HCT116 (cell line): ENCODE results near the gene KCNK2. TPM values are rescaled to one million over a fixed set of nuclear protein-coding genes. Genes with fewer than 3 reads are reported as not detected.

Experiments used
- ATAC-seq: fragments of 200-7000 bp; cut with Tn5 transposase; 2 replicates; pipeline ENCODE4 v1.9.1; 2020; ENCODE audit warnings: mild to moderate bottlenecking, moderate library complexity
- BruUV-seq: library from RNA; stranded (reverse); fragments of 400-500 nt; replicated peaks from 2 replicates; lab custom pipeline; 2021; lab: Mats Ljungman, UMichigan
- CTCF ChIA-PET: fragments of 300-600 bp; sonication (Branson Sonifier 250); formaldehyde crosslinking; loops from one replicate; lab custom pipeline; 2021; ENCODE audit warnings: antibody characterized with exemption; lab: Charles Lee
- POLR2A ChIA-PET: fragments of 300-600, 350-600 bp; sonication (Branson Sonifier 250); formaldehyde crosslinking; loops from one replicate; lab custom pipeline; 2021; ENCODE audit warnings: antibody characterized with exemption; lab: Charles Lee
- RAD21 ChIA-PET, 2 experiments: fragments of 300-600 bp; sonication (Branson Sonifier 250); formaldehyde crosslinking; loops; one replicate each; lab custom pipeline; 2023; ENCODE audit warnings: low total read pairs in 2 of 2; ENCODE audit not compliant: uncharacterized antibody in 2 of 2, unreplicated experiment in 2 of 2, low non-redundant PET in 1 of 2; lab: Charles Lee
- DNase-seq: peaks from one replicate; pipeline ENCODE4 v3.0.0-alpha.2; 2010; ENCODE audit warnings: low read depth, low spot score
- H2AFZ ChIP-seq: fragments of 200-600 bp; shearing (Covaris generic), sonication (generic); 2 replicates; pipeline ENCODE4 v1.6.1; 2017; ENCODE audit warnings: low read depth, mixed run types, mixed read lengths, antibody characterized with exemption, low read length; ENCODE audit not compliant: poor library complexity, severe bottlenecking
- H3K27ac ChIP-seq: 2 replicates; pipeline ENCODE4 v1.5.1; 2012; ENCODE audit warnings: low read depth, low read length
- H3K27me3 ChIP-seq: fragments of 200-600 bp; sonication (generic); 2 replicates; pipeline ENCODE4 v1.6.1; 2016; ENCODE audit warnings: mixed run types, low read length, mixed read lengths; ENCODE audit not compliant: insufficient read depth
- H3K36me3 ChIP-seq, 2 experiments: fragments of 200-500 bp in 1 of 2; fragments of 200-600 bp in 1 of 2; sonication (Bioruptor generic) in 1 of 2; sonication (generic) in 1 of 2; 2 replicates each; pipeline versions ENCODE4 v1.5.1 to v1.6.1; 2014 to 2016; ENCODE audit warnings: low read length in 2 of 2, inconsistent platforms in 1 of 2, mixed read lengths in 1 of 2, mixed run types in 1 of 2; ENCODE audit not compliant: insufficient read depth in 2 of 2, control insufficient read depth in 1 of 2
- H3K4me1 ChIP-seq, 2 experiments: fragments of 200-600 bp in 1 of 2; sonication (generic) in 1 of 2; 2 replicates each; pipeline versions ENCODE4 v1.5.1 to v1.6.1; 2012 to 2017; ENCODE audit warnings: low read length in 2 of 2, inconsistent platforms in 1 of 2, mild to moderate bottlenecking in 1 of 2, mixed read lengths in 1 of 2, mixed run types in 1 of 2, moderate library complexity in 1 of 2; ENCODE audit not compliant: insufficient read depth in 2 of 2, control insufficient read depth in 1 of 2
- H3K4me2 ChIP-seq: fragments of 200-600 bp; sonication (generic); 2 replicates; pipeline ENCODE4 v1.6.1; 2017; ENCODE audit warnings: mixed run types, low read length, mixed read lengths
- H3K4me3 ChIP-seq, 2 experiments: fragments of 200-600 bp in 1 of 2; sonication (generic) in 1 of 2; replicated peaks in 1 of 2; 2 replicates each; pipeline ENCODE4 v1.5.1; 2011 to 2016; ENCODE audit warnings: low read length in 2 of 2, control low read depth in 1 of 2, low read depth in 1 of 2, mild to moderate bottlenecking in 1 of 2, mixed read lengths in 1 of 2, mixed run types in 1 of 2
- H3K79me2 ChIP-seq: fragments of 200-600 bp; sonication (generic); 2 replicates; pipeline ENCODE4 v1.6.1; 2017; ENCODE audit warnings: mild to moderate bottlenecking, mixed run types, low read length, moderate library complexity, mixed read lengths; ENCODE audit not compliant: insufficient read depth
- H3K9ac ChIP-seq: fragments of 200-600 bp; sonication (generic); 2 replicates; pipeline ENCODE4 v1.6.1; 2016; ENCODE audit warnings: low read length, mixed read lengths
- H3K9me2 ChIP-seq: fragments of 200-600 bp; sonication (generic), shearing (Covaris generic); 2 replicates; pipeline ENCODE4 v1.6.1; 2017; ENCODE audit warnings: mixed run types, mild to moderate bottlenecking, moderate library complexity; ENCODE audit not compliant: insufficient read depth
- H3K9me3 ChIP-seq, 2 experiments: fragments of 200-500 bp in 1 of 2; fragments of 200-600 bp in 1 of 2; sonication (Bioruptor generic) in 1 of 2; sonication (generic) in 1 of 2; 2 replicates each; pipeline ENCODE4 v1.6.1; 2014 to 2017; ENCODE audit warnings: low read length in 2 of 2, mixed read lengths in 2 of 2, inconsistent platforms in 1 of 2, low read depth in 1 of 2, mild to moderate bottlenecking in 1 of 2, mixed run types in 1 of 2, moderate library complexity in 1 of 2; ENCODE audit not compliant: control insufficient read depth in 1 of 2, insufficient read depth in 1 of 2
- H4K20me1 ChIP-seq: fragments of 200-600 bp; sonication (generic), shearing (Covaris generic); 2 replicates; pipeline ENCODE4 v1.6.1; 2017; ENCODE audit warnings: mixed run types, mild to moderate bottlenecking, moderate library complexity; ENCODE audit not compliant: insufficient read depth
- RAD21 ChIP-seq: IDR thresholded peaks from 2 replicates; pipeline ENCODE4 v1.6.1; 2012; ENCODE audit warnings: low read depth, mild to moderate bottlenecking
- YY1 ChIP-seq: IDR thresholded peaks from 2 replicates; pipeline ENCODE4 v1.6.1; 2011; ENCODE audit warnings: low read length, low read depth, moderate library complexity, mild to moderate bottlenecking; ENCODE audit not compliant: insufficient replicate concordance; ENCODE audit errors: extremely low read depth
- ZNF274 ChIP-seq: fragments of 200-500 bp; sonication (Bioruptor generic); IDR thresholded peaks from 2 replicates; pipeline ENCODE4 v1.6.1; 2014; ENCODE audit warnings: mild to moderate bottlenecking, low read depth, low read length, inconsistent platforms
- intact Hi-C: fragments of 100-400 bp; cut with micrococcal nuclease; formaldehyde crosslinking; loops from 2 replicates; pipeline ENCODE4 v1.10.0; 2022
- total RNA-seq: library from RNA; stranded (reverse); gene quantifications from one replicate; pipeline ENCODE4 v1.2.1, GENCODE V29; 2021; ENCODE audit not compliant: unreplicated experiment
- TF ChIP-seq, protein P1 (sequence below), 3 experiments: fragments of 200-600 bp in 1 of 3; sonication (generic) in 1 of 3; IDR thresholded peaks in 2 of 3; conservative IDR thresholded peaks in 1 of 3; 2 replicates each; pipeline ENCODE4 v1.5.1; 2012 to 2017; ENCODE audit warnings: low read depth in 2 of 3, low read length in 2 of 3, antibody characterized with exemption in 1 of 3, borderline replicate concordance in 1 of 3, control low read depth in 1 of 3, mild to moderate bottlenecking in 1 of 3, mixed read lengths in 1 of 3, mixed run types in 1 of 3, moderate library complexity in 1 of 3; ENCODE audit not compliant: insufficient read depth in 1 of 3
- TF ChIP-seq, protein P2 (sequence below): IDR thresholded peaks from 2 replicates; pipeline ENCODE4 v1.6.1; 2012; ENCODE audit warnings: low read depth

The KCNK2 gene
- total RNA-seq, 1 experiment from 2014 or later = 0.27 TPM

DNA sequence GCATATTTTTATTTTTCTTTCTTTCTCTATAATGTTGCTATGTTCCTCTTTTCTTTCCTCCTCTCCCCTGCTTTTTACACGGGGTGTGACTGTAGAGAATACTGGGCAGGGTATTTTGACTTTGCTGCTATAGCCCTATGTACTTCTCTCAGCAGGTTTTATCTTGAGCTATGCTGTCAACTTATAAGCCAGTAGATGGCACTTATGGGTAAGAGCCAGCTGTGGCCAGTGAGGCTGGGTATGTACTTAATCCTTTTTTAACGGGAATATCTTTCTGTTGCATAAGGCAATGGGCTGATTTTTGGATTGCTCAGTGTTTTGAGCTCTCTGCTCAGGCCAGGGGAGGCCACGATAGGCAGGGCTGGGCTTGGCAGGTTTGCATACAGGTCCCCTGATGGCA is 99.0 kb downstream of the KCNK2 start:
- ChIA-PET POLR2A (no interaction called here), CTCF (interaction anchor here (1.1 to 1.2 kb wide), 2 partner anchors 344 to 345 kb away, joined by 3 to 4 read pairs; no protein-coding TSS in a partner anchor), RAD21 (no interaction called here)
- Histone ChIP-seq H4K20me1 (no peaks in the 10 kb centered on the region), H3K4me1 (no peaks in the 10 kb centered on the region), H3K36me3 (no peaks in the 10 kb centered on the region), H3K27me3 (no peaks in the 10 kb centered on the region), H3K9me2 (no peaks in the 10 kb centered on the region), H3K4me3 (no peak overlapping the region), H3K79me2 (no peaks in the 10 kb centered on the region), H3K9ac (no peak overlapping the region), H2AFZ (no peak overlapping the region), H3K27ac (no peak overlapping the region), H3K9me3 (no peaks in the 10 kb centered on the region), H3K4me2 (no peak overlapping the region)
- ATAC-seq (peak; percentile 70), DNase-seq (no peak)
- no TSS peak for BruUV-seq
- intact Hi-C loops = no loop called here
- TF ChIP-seq RAD21 (peak; percentile 47; the same call in 1 of the 2 replicates), ZNF274 (no peak)
- TF ChIP-seq, protein P1, sequence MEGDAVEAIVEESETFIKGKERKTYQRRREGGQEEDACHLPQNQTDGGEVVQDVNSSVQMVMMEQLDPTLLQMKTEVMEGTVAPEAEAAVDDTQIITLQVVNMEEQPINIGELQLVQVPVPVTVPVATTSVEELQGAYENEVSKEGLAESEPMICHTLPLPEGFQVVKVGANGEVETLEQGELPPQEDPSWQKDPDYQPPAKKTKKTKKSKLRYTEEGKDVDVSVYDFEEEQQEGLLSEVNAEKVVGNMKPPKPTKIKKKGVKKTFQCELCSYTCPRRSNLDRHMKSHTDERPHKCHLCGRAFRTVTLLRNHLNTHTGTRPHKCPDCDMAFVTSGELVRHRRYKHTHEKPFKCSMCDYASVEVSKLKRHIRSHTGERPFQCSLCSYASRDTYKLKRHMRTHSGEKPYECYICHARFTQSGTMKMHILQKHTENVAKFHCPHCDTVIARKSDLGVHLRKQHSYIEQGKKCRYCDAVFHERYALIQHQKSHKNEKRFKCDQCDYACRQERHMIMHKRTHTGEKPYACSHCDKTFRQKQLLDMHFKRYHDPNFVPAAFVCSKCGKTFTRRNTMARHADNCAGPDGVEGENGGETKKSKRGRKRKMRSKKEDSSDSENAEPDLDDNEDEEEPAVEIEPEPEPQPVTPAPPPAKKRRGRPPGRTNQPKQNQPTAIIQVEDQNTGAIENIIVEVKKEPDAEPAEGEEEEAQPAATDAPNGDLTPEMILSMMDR (IDR thresholded peaks at IDR 0.05 in 2 of 3, conservative IDR thresholded peaks at IDR 0.05 in 1 of 3; ENCODE audit: borderline replicate concordance in 1 of 3, insufficient read depth in 1 of 3, low read depth in 2 of 3, low read length in 2 of 3) = peak; percentile 9 to 29 (median 23); a peak in 3 of 6 replicates

DNA sequence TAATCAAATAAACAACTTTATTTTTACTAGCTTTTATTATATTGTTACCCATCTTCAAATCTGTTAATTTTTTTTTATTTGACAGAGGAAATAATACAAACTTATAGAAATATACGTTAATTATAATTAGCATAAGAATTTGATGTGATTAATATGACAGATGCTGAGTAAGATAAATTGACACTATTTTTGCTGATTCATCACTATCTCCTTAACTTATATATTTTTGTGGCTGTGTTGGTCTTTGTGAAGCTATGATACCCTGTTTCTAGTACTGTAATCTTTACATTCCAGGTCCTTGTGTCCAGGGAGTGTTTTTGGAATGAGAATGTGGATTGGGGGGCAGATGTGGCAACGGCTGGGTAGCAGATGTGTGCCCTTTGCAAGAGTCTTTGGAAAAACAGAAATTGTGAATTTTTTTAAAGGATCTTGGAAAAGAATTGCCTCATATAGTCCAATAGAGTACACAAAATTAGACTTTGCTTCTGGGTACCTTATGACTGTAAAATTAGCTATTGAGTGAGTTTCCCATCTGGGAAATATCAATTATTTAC is 102.6 kb downstream of the KCNK2 start:
- CTCF ChIA-PET = no interaction called here
- no peak overlapping the region for H3K4me2 ChIP-seq
- H4K20me1 ChIP-seq = no peaks in the 10 kb centered on the region
- no peaks in the 10 kb centered on the region for H3K9me2 ChIP-seq
- TF ChIP-seq YY1 = no peak
- TF ChIP-seq, protein P2, sequence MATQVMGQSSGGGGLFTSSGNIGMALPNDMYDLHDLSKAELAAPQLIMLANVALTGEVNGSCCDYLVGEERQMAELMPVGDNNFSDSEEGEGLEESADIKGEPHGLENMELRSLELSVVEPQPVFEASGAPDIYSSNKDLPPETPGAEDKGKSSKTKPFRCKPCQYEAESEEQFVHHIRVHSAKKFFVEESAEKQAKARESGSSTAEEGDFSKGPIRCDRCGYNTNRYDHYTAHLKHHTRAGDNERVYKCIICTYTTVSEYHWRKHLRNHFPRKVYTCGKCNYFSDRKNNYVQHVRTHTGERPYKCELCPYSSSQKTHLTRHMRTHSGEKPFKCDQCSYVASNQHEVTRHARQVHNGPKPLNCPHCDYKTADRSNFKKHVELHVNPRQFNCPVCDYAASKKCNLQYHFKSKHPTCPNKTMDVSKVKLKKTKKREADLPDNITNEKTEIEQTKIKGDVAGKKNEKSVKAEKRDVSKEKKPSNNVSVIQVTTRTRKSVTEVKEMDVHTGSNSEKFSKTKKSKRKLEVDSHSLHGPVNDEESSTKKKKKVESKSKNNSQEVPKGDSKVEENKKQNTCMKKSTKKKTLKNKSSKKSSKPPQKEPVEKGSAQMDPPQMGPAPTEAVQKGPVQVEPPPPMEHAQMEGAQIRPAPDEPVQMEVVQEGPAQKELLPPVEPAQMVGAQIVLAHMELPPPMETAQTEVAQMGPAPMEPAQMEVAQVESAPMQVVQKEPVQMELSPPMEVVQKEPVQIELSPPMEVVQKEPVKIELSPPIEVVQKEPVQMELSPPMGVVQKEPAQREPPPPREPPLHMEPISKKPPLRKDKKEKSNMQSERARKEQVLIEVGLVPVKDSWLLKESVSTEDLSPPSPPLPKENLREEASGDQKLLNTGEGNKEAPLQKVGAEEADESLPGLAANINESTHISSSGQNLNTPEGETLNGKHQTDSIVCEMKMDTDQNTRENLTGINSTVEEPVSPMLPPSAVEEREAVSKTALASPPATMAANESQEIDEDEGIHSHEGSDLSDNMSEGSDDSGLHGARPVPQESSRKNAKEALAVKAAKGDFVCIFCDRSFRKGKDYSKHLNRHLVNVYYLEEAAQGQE = no peak
- no peaks in the 10 kb centered on the region for H3K27me3 ChIP-seq
- no peaks in the 10 kb centered on the region for H3K36me3 ChIP-seq
- ATAC-seq = no peak
- RAD21 ChIA-PET = no interaction called here
- no peak for DNase-seq
- no TSS peak for BruUV-seq
- H3K27ac ChIP-seq = no peak overlapping the region
- intact Hi-C loops = no loop called here
- no peaks in the 10 kb centered on the region for H3K9me3 ChIP-seq
- no peaks in the 10 kb centered on the region for H3K4me1 ChIP-seq
- H3K4me3 ChIP-seq = no peak overlapping the region
- H3K9ac ChIP-seq = no peak overlapping the region
- POLR2A ChIA-PET = no interaction called here
- no peak overlapping the region for H2AFZ ChIP-seq
- H3K79me2 ChIP-seq = no peaks in the 10 kb centered on the region
